Islet of Langerhans (tissue), 1 donor: ENCODE data around the gene TRIO.
A peak's percentile ranks its signal among the peaks of the same experiment; 100 is the strongest.

Experiments
- FAIRE-seq: peaks from one replicate; lab custom pipeline; 2011; peaks lifted over from hg19 to GRCh38; lab: Jason Lieb, UNC

TRIO gene

DNA sequence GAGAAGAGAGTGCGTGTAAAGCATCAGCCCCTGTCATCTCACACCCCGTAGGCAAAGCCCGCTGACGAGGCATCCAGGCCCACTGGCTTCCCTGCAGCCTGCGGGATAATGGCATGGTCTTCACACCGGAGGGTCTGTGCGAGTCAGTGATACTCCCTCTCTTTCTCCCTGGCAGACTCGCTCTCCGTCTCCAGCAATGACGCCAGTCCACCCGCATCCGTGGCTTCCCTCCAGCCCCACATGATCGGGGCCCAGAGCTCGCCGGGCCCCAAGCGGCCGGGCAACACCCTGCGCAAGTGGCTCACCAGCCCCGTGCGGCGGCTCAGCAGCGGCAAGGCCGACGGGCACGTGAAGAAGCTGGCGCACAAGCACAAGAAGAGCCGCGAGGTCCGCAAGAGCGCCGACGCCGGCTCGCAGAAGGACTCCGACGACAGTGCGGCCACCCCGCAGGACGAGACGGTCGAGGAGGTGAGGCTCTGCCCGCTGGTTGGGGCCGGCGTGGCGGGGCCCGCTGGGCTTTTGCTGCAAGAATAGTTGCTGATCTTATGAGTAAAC lies 317.8 kb downstream of the TRIO start:
- no peak for FAIRE-seq

DNA sequence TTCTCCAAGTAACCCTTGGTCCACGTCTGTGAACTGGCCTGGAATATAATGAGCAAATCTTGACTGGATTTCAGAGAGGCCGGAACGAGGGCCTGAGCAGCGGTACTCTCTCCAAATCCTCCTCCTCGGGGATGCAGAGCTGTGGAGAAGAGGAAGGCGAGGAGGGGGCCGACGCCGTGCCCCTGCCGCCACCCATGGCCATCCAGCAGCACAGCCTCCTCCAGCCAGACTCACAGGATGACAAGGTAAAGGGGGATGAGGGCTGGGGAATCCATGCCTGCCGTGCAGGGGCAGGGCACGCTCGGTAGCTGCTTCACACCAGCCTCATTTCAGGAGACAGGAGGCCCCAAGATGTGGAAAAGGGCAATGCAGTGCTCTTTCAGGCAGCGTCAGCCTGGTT lies 319.5 kb downstream of the TRIO start:
- FAIRE-seq, result no peak

DNA sequence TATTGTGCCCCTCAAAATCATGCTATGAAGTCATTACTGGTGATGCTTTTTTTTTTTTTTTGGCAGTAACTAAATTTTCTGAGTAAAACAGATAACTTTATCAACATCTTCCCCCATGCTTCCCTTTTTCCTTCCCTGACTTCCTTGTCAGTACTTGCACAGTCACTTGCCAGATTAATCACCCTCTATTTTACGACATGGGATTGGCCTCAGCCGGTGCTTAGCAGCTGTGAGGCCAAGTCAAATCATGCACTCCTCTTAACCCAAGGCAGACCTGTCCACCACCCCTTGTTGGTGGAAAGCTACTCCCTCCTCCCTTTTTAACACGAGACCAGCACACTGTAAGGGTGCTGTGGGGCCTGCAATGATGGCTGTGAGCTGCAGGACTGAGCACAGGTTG lies 320.5 kb downstream of the TRIO start:
- FAIRE-seq, result no peak

DNA sequence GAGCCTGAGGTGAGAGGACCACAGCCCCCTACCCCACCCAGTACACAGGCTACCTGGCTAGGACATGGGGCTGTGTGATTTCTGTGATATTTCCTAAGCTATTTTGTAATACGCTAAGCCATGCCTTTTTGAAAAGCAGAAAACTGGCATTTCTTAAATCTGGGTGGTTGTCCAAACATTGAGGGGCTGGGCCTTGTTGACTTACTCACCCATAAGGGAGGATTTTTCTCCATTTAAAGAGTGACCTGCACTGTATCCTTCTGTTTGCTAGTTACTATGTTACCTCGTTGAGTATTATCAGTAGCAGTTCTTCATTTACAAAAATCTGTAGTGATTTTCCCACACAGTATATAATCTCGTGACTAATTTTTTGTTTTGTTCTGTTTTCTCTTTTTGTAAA lies 321.0 kb downstream of the TRIO start:
- FAIRE-seq, result no peak

DNA sequence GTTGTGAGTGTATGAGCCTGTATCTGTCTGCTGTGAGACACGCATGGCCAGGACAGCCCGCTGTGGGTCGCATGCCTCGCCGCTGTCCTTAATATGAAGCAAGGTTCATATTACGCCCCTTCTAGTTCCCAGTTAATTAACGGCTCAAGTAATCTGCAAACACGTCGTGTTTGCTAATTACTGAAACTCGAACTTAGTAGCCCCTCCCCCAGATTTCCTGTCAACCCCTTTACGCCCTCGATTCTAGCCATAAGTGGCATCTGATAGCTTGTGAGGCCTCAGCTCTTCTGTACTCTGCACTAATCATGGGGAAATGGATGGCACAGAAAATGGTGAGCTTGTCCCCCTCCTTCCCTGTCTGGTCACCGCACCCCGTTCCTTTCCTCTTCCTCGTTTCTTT lies 321.5 kb downstream of the TRIO start:
- no peak for FAIRE-seq

DNA sequence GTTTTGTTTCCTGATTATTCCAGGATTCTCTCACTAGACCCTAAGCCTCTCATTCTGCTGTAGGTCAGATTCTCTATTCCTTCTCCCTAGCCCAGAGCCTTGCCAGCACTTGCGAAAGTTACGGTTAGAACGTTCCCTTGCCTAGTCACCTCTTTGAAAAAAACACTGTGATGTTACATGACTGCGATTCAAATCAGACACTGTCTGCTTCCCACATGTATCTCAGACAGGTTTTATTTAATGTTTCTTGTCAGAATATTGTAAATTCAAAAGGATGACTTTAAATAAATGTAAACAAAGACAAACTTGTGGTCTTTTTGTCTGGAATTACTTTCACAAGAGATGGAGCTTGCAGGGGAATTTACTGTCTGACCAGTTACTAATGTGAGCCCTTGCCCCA lies 322.0 kb downstream of the TRIO start:
- no peak for FAIRE-seq

DNA sequence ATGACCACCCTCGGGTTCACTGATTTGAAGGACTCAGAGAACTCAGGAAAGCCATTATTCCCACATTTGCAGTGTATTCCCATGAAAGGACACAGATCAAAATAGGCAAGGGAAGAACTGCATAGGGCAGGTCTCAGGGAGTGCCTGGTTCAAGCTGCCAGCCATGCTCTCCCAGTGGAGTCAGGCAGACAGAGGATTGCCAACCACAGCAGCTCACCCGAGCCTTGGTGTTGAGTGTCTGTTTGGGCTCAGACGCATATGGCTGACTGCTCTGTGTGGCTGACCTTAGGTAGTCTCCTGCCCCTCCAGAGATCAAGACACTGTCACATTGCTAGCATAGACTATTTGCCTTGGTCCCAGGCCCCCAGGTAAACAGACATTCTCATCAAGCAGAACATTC lies 322.6 kb downstream of the TRIO start:
- no peak for FAIRE-seq

DNA sequence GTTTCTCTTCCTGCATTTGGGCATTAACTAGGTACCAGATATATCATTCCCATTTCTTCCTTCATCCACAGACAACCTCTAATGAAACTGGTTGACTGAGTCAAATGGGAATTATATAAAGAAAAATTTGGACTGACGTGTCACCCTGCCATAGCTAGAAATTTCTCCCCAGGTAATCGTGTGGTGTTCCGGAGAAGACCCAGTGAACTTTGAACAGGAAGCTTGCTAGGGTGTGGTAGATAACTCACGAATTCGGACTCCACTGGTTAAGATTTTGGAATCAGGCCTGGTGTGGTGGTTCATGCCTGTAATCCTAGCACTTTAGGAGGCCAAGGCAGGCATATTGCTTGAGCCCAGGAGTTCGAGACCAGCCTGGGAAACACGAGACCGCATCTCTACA lies 324.1 kb downstream of the TRIO start:
- FAIRE-seq, result no peak

DNA sequence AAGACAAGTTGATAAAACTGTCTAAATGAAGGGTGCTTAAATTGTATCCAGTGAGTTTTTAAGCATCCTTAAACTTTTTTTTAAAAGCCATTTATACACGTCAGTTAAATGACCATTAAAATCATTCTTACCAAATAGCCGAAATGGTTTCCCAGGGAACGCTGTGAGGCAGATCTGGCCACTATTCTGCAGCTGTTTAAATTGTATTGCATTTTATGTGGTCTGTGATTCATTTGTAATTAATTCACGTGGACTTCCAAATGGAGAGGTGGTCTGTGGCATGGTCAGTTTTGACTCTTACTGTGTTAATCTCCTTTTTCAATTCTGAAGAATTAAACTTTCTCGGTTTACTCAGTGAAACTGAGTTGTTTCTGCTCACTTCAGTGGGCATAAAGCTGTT lies 324.7 kb downstream of the TRIO start:
- no peak for FAIRE-seq

DNA sequence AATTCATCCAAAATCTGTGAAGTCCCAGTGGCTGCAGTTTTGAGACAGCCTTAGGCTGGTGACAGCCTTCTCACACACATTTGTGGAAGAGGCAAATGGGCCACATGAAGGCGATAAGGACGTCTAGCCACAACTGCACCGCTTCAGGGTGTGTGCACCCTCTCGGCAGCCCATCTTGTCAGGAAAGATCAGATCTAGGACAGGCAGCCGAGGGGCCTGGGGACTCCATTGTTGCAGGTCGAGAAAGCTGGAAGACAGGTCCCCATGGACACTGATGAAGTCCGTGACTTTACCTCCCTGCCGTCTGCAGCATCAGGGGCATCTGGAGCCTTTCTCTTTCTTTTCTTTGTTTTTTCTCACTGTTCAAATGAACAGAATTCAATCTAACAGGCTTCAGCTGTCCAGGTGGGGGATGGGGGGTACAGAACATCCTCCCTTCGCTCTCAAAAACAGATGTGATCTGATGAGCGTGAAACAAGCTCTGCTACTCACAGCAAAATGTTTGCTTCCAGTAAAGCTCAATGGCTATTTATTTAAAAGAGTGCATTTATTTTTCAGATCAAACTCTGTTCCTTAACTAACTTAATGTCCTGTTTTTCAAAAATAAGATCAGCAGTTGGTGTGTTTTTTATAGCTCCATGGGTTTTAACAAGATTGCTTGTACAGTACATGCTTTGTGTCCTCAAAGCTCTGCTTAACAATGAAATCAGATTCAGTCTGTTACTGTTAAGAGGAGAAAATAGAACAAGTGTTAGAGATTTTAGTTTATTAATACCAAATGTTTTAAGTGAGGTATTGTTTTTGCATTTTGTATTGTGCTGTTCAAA lies 326.6 kb downstream of the TRIO start:
- FAIRE-seq, result no peak

DNA sequence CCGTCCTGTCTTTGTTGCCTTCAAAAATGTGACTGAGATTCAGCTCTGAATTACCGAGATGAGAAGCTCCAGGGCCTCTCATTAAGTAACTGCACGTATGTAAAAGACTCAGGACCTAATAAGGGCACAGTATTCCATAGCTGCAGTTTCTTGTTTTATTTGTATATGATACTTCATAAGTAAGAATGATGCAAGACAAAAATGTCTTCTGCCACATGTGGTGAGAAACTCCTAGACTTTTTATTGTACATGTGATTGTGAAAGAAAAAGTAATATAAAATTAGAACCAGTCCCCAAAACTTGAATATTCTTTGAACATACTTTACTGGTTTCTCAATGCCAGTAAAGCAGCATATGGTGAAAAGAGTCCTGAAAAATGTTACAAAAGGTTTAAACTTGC lies 328.4 kb downstream of the TRIO start:
- no peak for FAIRE-seq

DNA sequence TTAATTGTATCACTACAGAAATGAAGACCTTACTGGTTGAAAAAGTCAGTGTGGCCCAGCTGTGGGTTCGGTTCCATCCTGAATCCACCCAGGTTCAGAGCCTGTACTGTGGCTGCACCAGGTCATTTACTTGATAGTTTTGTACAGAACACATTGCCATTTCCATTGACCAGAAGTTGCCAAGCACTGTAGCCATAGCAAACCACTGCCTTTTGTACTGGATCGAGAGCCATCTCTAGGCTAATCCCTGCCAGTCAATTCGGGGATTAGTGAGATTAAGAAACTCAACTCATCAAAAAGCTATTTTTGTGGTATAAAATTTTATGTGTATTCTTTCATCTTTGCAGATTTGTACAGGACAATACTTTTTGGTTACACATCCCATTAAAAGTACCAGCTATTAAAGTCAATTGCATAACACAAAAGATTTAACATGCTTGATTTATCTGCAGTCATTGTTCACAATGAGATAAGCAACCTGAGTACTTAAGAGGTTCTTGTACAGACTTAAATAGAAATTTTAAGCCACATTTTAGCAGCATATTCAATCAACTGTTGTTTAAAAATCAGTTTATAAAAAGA lies 329.9 kb downstream of the TRIO start:
- FAIRE-seq, result peak; percentile 41

DNA sequence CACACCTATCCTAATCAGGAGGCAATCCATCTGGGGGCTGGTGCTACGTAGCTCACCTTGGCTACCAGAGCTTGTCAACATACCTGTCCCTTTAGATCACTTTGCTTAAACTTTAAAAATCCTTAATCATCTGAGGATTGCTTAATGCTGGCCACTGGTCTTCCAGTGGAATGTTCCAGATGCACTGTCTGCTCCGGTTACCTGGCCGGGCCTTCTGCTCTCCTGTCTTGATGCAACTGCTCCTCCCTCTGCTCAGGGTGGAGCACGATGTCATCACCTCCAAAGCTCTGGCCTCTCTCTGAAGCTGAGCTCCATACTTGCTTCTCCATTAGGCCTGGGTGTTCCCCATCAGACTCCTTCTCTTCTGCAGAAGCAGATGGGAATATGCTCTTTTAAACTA lies 331.9 kb downstream of the TRIO start:
- no peak for FAIRE-seq

DNA sequence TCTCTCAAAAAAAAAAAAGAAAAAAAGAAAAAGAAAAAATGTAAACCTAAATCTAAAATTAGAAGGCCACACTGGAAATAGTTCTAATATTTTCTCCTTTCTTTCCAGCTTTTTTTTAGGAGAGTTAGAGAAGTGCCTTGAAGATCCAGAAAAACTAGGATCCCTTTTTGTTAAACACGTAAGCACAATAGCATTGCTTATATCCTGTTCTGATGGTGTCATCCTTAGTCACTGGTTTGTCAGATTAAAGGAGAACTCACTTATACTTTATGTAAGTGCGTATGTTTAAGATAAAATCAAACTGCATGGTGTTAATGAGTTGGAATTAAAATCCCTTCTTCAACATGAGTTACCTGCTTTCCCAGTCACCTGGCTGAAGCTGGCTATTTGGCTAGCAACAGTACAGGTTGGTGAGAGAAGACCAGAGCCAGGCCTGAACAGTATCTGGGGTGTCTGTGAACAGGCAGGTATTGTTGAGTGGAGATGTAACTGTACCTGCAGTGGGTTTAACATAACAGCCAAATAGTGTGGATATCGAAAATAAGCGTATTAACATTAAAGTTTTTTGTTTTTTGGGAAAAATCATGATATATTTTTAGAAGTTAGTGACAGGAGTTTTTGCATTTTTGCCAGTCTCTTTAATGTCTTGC lies 333.8 kb downstream of the TRIO start:
- FAIRE-seq, result no peak

DNA sequence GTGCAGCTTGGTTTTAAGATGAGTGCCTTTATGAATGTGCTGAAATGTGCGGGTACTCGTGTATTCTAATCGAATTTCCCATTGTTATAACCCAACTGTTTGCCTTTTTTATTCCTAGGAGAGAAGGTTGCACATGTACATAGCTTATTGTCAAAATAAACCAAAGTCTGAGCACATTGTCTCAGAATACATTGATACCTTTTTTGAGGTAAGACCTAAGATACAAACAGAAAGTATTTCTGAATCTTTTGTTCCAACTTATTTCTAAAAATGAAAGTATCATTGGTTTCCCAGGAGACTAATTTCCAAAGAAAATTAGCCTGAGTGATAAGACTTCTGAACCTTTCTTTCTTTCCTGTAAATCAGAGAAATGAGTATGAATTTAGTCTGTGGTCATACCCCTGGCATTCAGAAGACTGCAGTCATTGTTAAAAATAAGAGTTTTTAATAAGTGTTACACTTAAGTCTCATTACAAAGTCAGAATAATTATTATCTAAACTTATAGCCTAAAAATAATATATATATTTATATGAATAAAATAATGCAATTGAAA lies 336.1 kb downstream of the TRIO start:
- no peak for FAIRE-seq

DNA sequence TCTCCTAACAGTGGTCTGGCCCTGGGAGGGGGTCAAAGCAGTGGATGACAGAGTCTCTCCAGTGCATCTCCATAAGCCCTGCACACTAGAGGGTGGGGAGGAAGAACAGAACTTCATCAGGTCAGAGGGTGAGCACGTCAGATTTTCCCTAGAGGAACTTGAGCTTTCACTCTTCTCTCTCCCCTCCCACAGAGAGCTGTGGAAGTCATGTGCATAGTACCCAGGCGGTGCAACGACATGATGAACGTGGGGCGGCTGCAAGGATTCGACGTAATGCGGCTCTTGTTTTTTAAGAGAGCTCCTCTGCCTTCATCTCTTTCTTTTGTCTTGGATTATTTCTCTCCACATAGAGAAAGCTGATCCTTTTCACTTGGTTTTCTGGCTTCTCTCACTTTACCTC lies 338.2 kb downstream of the TRIO start:
- no peak for FAIRE-seq

DNA sequence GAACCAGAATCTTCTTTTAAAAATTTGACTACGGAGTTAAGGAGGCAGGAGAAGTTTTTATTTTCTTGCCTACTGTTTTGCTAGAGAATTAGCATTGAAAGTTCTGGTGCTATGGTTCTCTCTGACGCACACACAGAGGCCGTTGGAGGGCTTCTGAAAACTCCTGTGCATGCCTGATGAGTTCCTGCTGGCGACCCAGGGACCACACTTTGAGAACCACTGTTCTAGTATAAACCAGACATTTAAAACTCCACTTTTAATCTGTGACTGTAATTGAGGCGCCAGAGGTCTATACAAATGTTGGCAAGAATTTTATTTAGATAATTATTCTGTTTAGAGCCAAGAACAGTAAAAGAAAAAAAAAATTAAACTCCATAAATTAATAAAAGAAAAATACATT lies 338.9 kb downstream of the TRIO start:
- no peak for FAIRE-seq

DNA sequence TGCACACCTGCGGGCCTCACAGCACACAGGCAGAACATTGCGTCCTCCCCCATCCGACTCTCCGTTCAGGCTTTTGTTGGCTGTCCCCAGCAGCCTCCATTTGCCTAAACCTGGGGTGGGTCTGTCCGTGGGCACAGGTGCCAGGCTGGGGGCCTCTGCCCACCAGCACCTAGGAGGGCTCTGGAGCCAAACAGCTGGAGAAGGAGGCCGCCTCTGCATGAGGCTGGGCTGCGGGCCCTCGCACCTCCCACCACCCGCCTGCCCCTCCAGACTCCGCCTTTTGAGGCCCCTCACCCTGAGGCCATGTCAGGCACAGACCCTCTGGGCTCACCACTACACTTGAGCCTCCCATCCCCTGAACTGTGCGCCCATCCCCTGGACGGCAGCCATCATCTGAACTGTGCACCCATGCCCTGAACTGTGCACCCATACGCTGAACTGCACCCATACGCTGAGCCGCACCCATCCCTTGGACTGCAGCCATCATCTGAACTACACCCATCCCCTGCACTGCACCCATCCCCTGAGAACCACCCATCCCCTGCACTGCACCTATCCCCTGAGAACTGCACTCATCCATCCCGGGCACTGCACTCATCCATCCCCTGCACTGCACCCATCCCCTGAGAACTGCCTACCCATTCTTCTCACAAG lies 340.5 kb downstream of the TRIO start:
- no peak for FAIRE-seq

DNA sequence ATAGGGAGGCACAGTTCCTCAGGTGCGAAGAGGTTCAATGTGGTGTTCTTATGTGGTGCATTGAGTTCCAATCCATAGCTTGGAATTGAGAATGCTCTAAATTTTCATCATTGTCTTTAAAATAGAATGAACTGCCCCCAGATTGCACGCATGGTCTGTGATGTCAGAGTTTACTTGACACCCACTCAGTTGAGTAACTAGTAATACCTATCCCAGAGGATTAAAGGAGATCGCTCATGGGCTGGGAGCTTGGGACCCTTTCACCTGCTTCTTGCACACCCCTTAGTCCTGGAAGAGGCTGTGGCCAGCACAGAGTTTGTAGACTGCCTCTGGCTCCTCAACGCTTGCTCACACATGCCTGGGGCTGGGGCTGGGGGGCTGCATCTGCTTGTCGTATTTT lies 343.3 kb downstream of the TRIO start:
- FAIRE-seq, result no peak

DNA sequence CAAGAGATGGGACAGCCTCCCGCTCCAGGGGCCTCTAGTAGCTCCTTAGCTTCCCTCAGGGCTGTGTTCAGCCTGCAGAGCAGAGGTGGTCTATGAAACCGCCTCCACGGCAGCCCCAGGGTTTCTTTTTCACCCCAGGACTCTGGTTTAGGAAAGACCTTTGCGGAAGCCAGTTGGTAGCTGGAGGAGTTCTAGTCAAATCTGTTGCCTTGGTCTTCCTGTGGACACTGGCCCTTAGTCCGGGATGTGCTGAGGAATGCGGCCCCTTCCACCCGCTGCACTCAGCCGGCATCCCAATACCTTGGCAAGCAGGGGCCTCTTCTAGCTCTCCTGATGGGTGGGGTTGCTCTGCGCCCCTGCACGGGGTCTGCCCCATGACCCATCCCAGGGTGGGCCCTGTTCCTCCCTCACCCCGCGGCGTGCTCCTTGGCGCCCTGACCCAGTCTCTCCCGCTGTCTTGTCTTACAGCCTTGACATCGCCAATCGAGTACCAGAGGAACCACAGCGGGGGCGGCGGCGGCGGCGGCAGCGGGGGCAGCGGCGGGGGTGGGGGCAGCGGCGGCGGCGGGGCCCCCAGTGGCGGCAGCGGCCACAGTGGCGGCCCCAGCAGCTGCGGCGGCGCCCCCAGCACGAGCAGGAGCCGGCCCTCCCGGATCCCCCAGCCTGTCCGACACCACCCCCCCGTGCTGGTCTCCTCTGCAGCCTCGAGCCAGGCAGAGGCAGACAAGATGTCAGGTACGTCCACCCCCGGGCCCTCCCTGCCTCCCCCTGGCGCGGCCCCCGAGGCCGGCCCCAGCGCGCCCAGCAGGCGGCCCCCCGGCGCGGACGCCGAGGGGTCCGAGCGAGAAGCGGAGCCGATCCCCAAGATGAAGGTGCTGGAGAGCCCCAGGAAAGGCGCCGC lies 344.1 kb downstream of the TRIO start:
- no peak for FAIRE-seq

DNA sequence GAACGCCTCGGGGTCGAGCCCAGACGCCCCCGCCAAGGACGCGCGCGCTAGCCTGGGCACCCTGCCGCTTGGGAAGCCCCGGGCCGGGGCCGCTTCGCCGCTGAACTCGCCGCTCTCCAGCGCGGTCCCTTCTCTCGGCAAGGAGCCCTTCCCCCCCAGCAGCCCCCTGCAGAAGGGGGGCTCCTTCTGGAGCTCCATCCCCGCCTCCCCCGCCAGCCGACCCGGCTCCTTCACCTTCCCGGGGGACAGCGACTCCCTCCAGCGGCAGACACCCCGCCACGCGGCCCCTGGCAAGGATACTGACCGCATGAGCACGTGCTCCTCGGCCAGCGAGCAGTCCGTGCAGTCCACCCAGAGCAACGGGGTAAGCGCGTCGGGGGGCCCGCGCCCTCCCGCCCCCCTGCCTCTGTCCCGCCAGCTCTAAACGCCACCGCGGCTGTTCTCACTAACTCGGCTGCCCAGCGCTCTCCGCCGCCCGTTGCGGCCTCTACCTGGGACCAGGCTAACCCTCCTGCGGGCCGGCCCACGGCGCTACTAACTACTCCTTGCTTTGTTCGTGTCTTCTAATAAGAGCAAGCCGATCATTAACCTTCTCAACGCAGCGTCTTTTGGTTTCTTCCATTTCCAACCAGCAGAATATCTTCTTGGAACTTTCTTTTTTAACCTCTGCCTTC lies 344.9 kb downstream of the TRIO start:
- FAIRE-seq, result no peak
